Sigmoid colon (tissue), 7 donors: ENCODE measurements around the gene CS. TPM values are rescaled to one million over a fixed set of nuclear protein-coding genes. Genes with fewer than 3 reads are reported as not detected.

Source experiments
- DNase-seq: peaks from one replicate; pipeline ENCODE4 v3.0.0-alpha.2; 2019
- H3K27ac ChIP-seq, 4 donors: fragments of 200-600 bp; sonication (generic); one replicate each; pipeline ENCODE4 v1.5.1; 2016 to 2019; ENCODE audit warnings: mild to moderate bottlenecking in 1 of 4
- H3K27me3 ChIP-seq, 3 donors: fragments of 200-600 bp; sonication (generic); one replicate each; pipeline ENCODE4 v1.5.1; 2019; ENCODE audit warnings: mild to moderate bottlenecking in 1 of 3
- H3K36me3 ChIP-seq, 4 donors: fragments of 200-600 bp; sonication (generic); one replicate each; pipeline ENCODE4 v1.5.1; 2016 to 2019
- H3K4me1 ChIP-seq, 4 donors: fragments of 200-600 bp; sonication (generic); one replicate each; pipeline ENCODE4 v1.5.1; 2017 to 2019
- H3K4me3 ChIP-seq, 4 donors: fragments of 200-600 bp; sonication (generic); one replicate each; pipeline ENCODE4 v1.5.1; 2017 to 2019; ENCODE audit warnings: mild to moderate bottlenecking in 2 of 4, moderate library complexity in 1 of 4
- H3K9me3 ChIP-seq, 4 donors: fragments of 200-600 bp in 3 of 4; sonication (generic) in 3 of 4; one replicate each; pipeline versions ENCODE4 v1.5.1 to v1.6.1; 2013 to 2019
- EP300 ChIP-seq, 4 donors: sonication (generic); formaldehyde crosslinking; IDR thresholded peaks; one replicate each; pipeline ENCODE4 v1.6.1; 2017; ENCODE audit warnings: antibody characterized with exemption in 4 of 4
- POLR2A ChIP-seq, 2 donors: fragments of 450-650 bp; IDR thresholded peaks; one replicate each; pipeline ENCODE4 v1.6.1; 2016; ENCODE audit warnings: antibody characterized with exemption in 2 of 2, mild to moderate bottlenecking in 2 of 2, moderate library complexity in 2 of 2
- POLR2AphosphoS5 ChIP-seq, 4 donors: sonication (generic); formaldehyde crosslinking; IDR thresholded peaks; one replicate each; pipeline ENCODE4 v1.6.1; 2017; ENCODE audit warnings: antibody characterized with exemption in 4 of 4
- WGBS, 2 donors: extraction: QIAGEN DNeasy Blood & Tissue Kit; methylation state at CpG; one replicate each; pipeline ENCODE4 v1.1.7; 2013; 5-methylcytosine and 5-hydroxymethylcytosine counted together
- intact Hi-C: fragments of 100-400 bp; cut with DNase I; formaldehyde crosslinking; loops from one replicate; pipeline ENCODE4 v1.15.1; 2023
- polyA plus RNA-seq, 3 donors: library from polyadenylated mRNA; stranded (reverse); fragments of 200-250 nt; gene quantifications; one replicate each; pipeline ENCODE4 v1.2.3, GENCODE V29; 2013
- total RNA-seq, 4 donors: library from RNA; depleted of rRNA; stranded (reverse); fragments of >200 nt; gene quantifications; one replicate each; pipeline ENCODE4 v1.1.0, GENCODE V29; 2016
- TF ChIP-seq, protein P1 (sequence below), 4 experiments: fragments of 450-650 bp in 3 of 4; fragments of 200-600 bp in 1 of 4; IDR thresholded peaks; one replicate each; pipeline ENCODE4 v1.5.1; 2016 to 2019; ENCODE audit warnings: antibody characterized with exemption in 4 of 4, mild to moderate bottlenecking in 3 of 4, moderate library complexity in 2 of 4
- donor health status: healthy with polysubstance abuse.
- donor health status: Bipolar disorder and iron deficiency.
- donor health status: healthy.

Gene CS
- total and polyA plus RNA-seq, 7 donors, result 75.9 to 151 (median 104) TPM

- peaks cover 0 to 52% (median 50%) of the 10 kb centered on the region in 4 donors for H3K4me1 ChIP-seq
- intact Hi-C loops, result loop anchor here (1.0 to 2.0 kb wide), 4 partner anchors 30 to 105 kb away; partner anchors contain the start of genes MYL6, SMARCC2 and ZC3H10
- 10 to 20% methylated on average over 15 of the region's 15 CpGs for WGBS, 2 donors
Observed at GRCh38 chr12:56223571-56224101, 76.5 kb downstream of the CS start.

GRCh38 chr12:56222531-56222895 lies 77.6 kb downstream of the CS start:
- peak overlapping the region; percentile 71 to 83 (median 81) for H3K4me3 ChIP-seq
- no peak for DNase-seq
- H3K9me3 ChIP-seq, result no peaks in the 10 kb centered on the region
- peaks cover 0 to 62% (median 52%) of the 10 kb centered on the region in 4 donors for H3K4me1 ChIP-seq
- peak overlapping the region; percentile 98 to 99 (median 98) for H3K27ac ChIP-seq
- no peaks in the 10 kb centered on the region for H3K27me3 ChIP-seq
- intact Hi-C loops, result loop anchor here (2.0 kb wide), 1 partner anchor 64 kb away; the partner anchor contains the start of gene MYL6
- peaks cover 0 to 7% (median 0%) of the 10 kb centered on the region in 4 donors for H3K36me3 ChIP-seq
- TF ChIP-seq EP300 (IDR thresholded peaks at IDR 0.05), result no peak
- TF ChIP-seq POLR2A (IDR thresholded peaks at IDR 0.05), result no peak
- TF ChIP-seq, protein P1, sequence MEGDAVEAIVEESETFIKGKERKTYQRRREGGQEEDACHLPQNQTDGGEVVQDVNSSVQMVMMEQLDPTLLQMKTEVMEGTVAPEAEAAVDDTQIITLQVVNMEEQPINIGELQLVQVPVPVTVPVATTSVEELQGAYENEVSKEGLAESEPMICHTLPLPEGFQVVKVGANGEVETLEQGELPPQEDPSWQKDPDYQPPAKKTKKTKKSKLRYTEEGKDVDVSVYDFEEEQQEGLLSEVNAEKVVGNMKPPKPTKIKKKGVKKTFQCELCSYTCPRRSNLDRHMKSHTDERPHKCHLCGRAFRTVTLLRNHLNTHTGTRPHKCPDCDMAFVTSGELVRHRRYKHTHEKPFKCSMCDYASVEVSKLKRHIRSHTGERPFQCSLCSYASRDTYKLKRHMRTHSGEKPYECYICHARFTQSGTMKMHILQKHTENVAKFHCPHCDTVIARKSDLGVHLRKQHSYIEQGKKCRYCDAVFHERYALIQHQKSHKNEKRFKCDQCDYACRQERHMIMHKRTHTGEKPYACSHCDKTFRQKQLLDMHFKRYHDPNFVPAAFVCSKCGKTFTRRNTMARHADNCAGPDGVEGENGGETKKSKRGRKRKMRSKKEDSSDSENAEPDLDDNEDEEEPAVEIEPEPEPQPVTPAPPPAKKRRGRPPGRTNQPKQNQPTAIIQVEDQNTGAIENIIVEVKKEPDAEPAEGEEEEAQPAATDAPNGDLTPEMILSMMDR (IDR thresholded peaks at IDR 0.05), result no peak
- TF ChIP-seq POLR2AphosphoS5 (IDR thresholded peaks at IDR 0.05), result no peak
- WGBS, 2 donors, result 14 to 16% methylated on average over 4 of the region's 4 CpGs

More at GRCh38 chr12:56223571-56224101, 76.5 kb downstream of the CS start:
- DNase-seq, result no peak
- peaks cover 0 to 18% (median 0%) of the 10 kb centered on the region in 4 donors for H3K36me3 ChIP-seq
- H3K27ac ChIP-seq, result peak overlapping the region; percentile 98 to 99 (median 98)
- H3K9me3 ChIP-seq, result no peaks in the 10 kb centered on the region
- TF ChIP-seq POLR2AphosphoS5 (IDR thresholded peaks at IDR 0.05) (no peak), EP300 (IDR thresholded peaks at IDR 0.05) (no peak), POLR2A (IDR thresholded peaks at IDR 0.05) (no peak)
- TF ChIP-seq, protein P1 (IDR thresholded peaks at IDR 0.05), result no peak
- H3K27me3 ChIP-seq, result no peaks in the 10 kb centered on the region
- peak overlapping the region in 3 of 4 donors; percentile 8 to 65 (median 62) for H3K4me3 ChIP-seq

DNA sequence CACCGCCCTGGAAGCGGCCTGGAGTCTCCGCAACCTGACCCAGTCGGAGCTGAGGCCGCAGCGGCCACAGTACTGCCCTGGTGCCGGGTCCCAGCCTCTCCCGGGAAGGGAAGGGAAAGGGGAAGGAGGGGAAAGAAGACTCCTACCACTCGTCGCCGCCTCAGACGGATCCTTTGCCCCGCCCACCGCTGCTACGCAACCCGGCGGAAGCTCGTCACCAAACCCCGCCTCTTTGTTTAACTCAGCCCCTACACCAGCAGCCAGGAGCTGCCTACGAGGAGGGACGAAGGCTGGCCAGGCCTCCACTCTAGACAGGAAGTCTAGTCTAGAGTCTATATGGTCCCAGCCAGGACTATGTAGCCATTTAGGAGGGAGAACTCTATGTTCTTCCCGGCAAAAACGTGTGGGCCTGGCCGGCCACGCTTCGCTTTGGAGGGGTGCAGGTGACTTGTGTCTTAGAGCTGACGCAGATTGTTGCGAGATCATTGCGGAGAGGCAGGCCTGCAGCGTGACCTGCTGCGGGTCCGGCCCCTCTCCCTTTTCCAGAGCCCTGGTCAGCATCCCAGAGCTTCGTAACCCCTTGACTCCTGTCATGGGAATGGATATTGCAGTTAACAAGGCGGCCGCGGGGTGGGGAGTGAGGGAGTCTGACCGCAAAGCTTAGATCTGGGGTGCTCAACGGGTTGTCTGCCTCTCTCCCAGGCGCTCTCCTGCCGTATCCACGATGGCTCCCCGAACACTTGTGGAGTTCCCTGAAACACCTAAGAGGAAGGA lies 78.2 kb downstream of the CS start, which contains the start of gene RNF41:
TSS of gene RNF41 (minus strand) at position 166 of the 774 bp plus-strand sequence. CDS start 7,875 bp downstream, outside the sequence.
- 1 to 2% methylated on average over 42 of the region's 42 CpGs for WGBS, 2 donors
- intact Hi-C loops, result loop anchor here (2.0 kb wide), 2 partner anchors 15 to 63 kb away; partner anchors contain the start of gene MYL6
- TF ChIP-seq, protein P1 (IDR thresholded peaks at IDR 0.05), result no peak
- TF ChIP-seq POLR2A (IDR thresholded peaks at IDR 0.05), result peak; percentile 96 to 98
- peak; percentile 99 to 100 (median 99) for TF ChIP-seq POLR2AphosphoS5 (IDR thresholded peaks at IDR 0.05)
- peak in 2 of 4 donors; percentile 5 to 69 for TF ChIP-seq EP300 (IDR thresholded peaks at IDR 0.05)

More for the DNA sequence above, 78.2 kb downstream of the CS start, which contains the start of gene RNF41:
- peaks cover 0 to 66% (median 52%) of the 10 kb centered on the region in 4 donors for H3K4me1 ChIP-seq
- no peaks in the 10 kb centered on the region for H3K27me3 ChIP-seq
- H3K4me3 ChIP-seq, result peak within 1 kb of the TSS; percentile 71 to 83 (median 81)
- H3K27ac ChIP-seq, result peak within 1 kb of the TSS; percentile 98 to 99 (median 98)
- H3K36me3 ChIP-seq, result peaks cover 0 to 5% (median 0%) of the 10 kb centered on the region in 4 donors
- DNase-seq, result peak; percentile 99
- H3K9me3 ChIP-seq, result no peaks in the 10 kb centered on the region

Other genes with a start within 250 kb of the CS start
- 10 to 100 TPM; 10.2 to 21.4 (median 19.0) TPM for gene ERBB3, start 220.2 kb downstream of the CS start, total RNA-seq
- 10 to 100 TPM; 31.8 to 69.8 (median 37.0) TPM for gene ERBB3, start 220.2 kb downstream of the CS start, polyA plus RNA-seq
- 100 to 1,000 TPM in 3 of 4 donors, 10 to 100 TPM in 1; 52.9 to 157 (median 110) TPM for gene PA2G4, start 195.8 kb downstream of the CS start, total RNA-seq
- gene PA2G4, start 195.8 kb downstream of the CS start, polyA plus RNA-seq, result 100 to 1,000 TPM in 1 of 3 donors, 10 to 100 TPM in 2; 68.4 to 136 (median 73.9) TPM
- gene RPL41, start 183.7 kb downstream of the CS start, total RNA-seq, result 1,000 to 10,000 TPM; 1,926 to 5,407 (median 3,655) TPM
- 1,000 to 10,000 TPM; 6,021 to 9,845 (median 6,338) TPM for gene RPL41, start 183.7 kb downstream of the CS start, polyA plus RNA-seq
- gene ZC3H10, start 182.1 kb downstream of the CS start, total RNA-seq, result 1 to 10 TPM; 3.9 to 6.9 (median 4.8) TPM
- 1 to 10 TPM; 1.2 to 3.8 (median 1.4) TPM for gene ZC3H10, start 182.1 kb downstream of the CS start, polyA plus RNA-seq
- 100 to 1,000 TPM in 1 of 4 donors, 10 to 100 TPM in 3; 67.6 to 102 (median 88.7) TPM for gene ESYT1, start 172.1 kb downstream of the CS start, total RNA-seq
- gene ESYT1, start 172.1 kb downstream of the CS start, polyA plus RNA-seq, result 10 to 100 TPM in 2 of 3 donors, 1 to 10 TPM in 1; 9.0 to 73.9 (median 13.8) TPM
- gene MYL6B, start 147.7 kb downstream of the CS start, total RNA-seq, result 10 to 100 TPM; 37.7 to 90.6 (median 64.1) TPM
- 10 to 100 TPM; 26.4 to 63.7 (median 32.3) TPM for gene MYL6B, start 147.7 kb downstream of the CS start, polyA plus RNA-seq
- gene MYL6, start 142.0 kb downstream of the CS start, total RNA-seq, result 1,000 to 10,000 TPM; 6,491 to 9,553 (median 8,571) TPM
- gene MYL6, start 142.0 kb downstream of the CS start, polyA plus RNA-seq, result 1,000 to 10,000 TPM; 3,150 to 7,537 (median 5,524) TPM
- gene SMARCC2, start 110.8 kb downstream of the CS start, total RNA-seq, result 100 to 1,000 TPM in 1 of 4 donors, 10 to 100 TPM in 3; 55.7 to 135 (median 70.7) TPM
- 10 to 100 TPM; 18.0 to 44.4 (median 18.3) TPM for gene SMARCC2, start 110.8 kb downstream of the CS start, polyA plus RNA-seq
- 100 to 1,000 TPM in 1 of 4 donors, 10 to 100 TPM in 3; 59.9 to 109 (median 78.0) TPM for gene RNF41, start 78.4 kb downstream of the CS start, total RNA-seq
- gene RNF41, start 78.4 kb downstream of the CS start, polyA plus RNA-seq, result 10 to 100 TPM; 18.5 to 27.0 (median 25.2) TPM
- gene NABP2, start 76.0 kb downstream of the CS start, total RNA-seq, result 10 to 100 TPM; 17.2 to 33.5 (median 31.6) TPM
- 10 to 100 TPM; 29.4 to 43.7 (median 32.6) TPM for gene NABP2, start 76.0 kb downstream of the CS start, polyA plus RNA-seq
- not detected for gene SLC39A5, start 70.3 kb downstream of the CS start, total RNA-seq
- gene SLC39A5, start 70.3 kb downstream of the CS start, polyA plus RNA-seq, result 10 to 100 TPM; 30.0 to 74.0 (median 31.2) TPM
- gene ANKRD52, start 41.9 kb downstream of the CS start, total RNA-seq, result 10 to 100 TPM in 2 of 4 donors, 1 to 10 TPM in 2; 8.4 to 19.1 (median 10.5) TPM
- gene ANKRD52, start 41.9 kb downstream of the CS start, polyA plus RNA-seq, result 10 to 100 TPM in 1 of 3 donors, 1 to 10 TPM in 2; 4.2 to 20.1 (median 6.7) TPM
- gene COQ10A, start 33.4 kb downstream of the CS start, total RNA-seq, result 10 to 100 TPM; 11.8 to 25.0 (median 19.9) TPM
- 1 to 10 TPM; 2.4 to 6.2 (median 3.0) TPM for gene COQ10A, start 33.4 kb downstream of the CS start, polyA plus RNA-seq
- gene CNPY2, start 15.7 kb upstream of the CS start, total RNA-seq, result 10 to 100 TPM; 48.7 to 77.1 (median 67.9) TPM
- gene CNPY2, start 15.7 kb upstream of the CS start, polyA plus RNA-seq, result 100 to 1,000 TPM in 1 of 3 donors, 10 to 100 TPM in 2; 28.2 to 103 (median 39.6) TPM
- gene PAN2, start 33.7 kb upstream of the CS start, total RNA-seq, result 10 to 100 TPM; 26.4 to 67.0 (median 36.8) TPM
- gene PAN2, start 33.7 kb upstream of the CS start, polyA plus RNA-seq, result 10 to 100 TPM in 1 of 3 donors, 1 to 10 TPM in 2; 5.4 to 30.0 (median 5.5) TPM
- not detected for gene IL23A, start 38.6 kb upstream of the CS start, total RNA-seq
- 1 to 10 TPM in 1 of 3 donors, not detected in 2; 3.6 TPM for gene IL23A, start 38.6 kb upstream of the CS start, polyA plus RNA-seq
- 100 to 1,000 TPM in 2 of 4 donors, 10 to 100 TPM in 2; 73.6 to 160 (median 94.6) TPM for gene STAT2, start 59.8 kb upstream of the CS start, total RNA-seq
- gene STAT2, start 59.8 kb upstream of the CS start, polyA plus RNA-seq, result 10 to 100 TPM; 15.0 to 71.7 (median 18.6) TPM
- not detected for gene APOF, start 62.5 kb upstream of the CS start, total RNA-seq
- not detected for gene APOF, start 62.5 kb upstream of the CS start, polyA plus RNA-seq
- gene TIMELESS, start 149.1 kb upstream of the CS start, total RNA-seq, result 1 to 10 TPM; 2.0 to 5.2 (median 3.5) TPM
- gene TIMELESS, start 149.1 kb upstream of the CS start, polyA plus RNA-seq, result 10 to 100 TPM in 1 of 3 donors, 1 to 10 TPM in 2; 1.8 to 15.3 (median 3.2) TPM
- gene MIP, start 154.3 kb upstream of the CS start, total RNA-seq, result not detected
- under 1 TPM in 1 of 3 donors, not detected in 2; 0.09 TPM for gene MIP, start 154.3 kb upstream of the CS start, polyA plus RNA-seq
- gene SPRYD4, start 168.2 kb upstream of the CS start, total RNA-seq, result 1 to 10 TPM; 1.7 to 3.1 (median 2.3) TPM
- gene SPRYD4, start 168.2 kb upstream of the CS start, polyA plus RNA-seq, result 1 to 10 TPM; 3.0 to 4.6 (median 3.2) TPM
- gene GLS2, start 187.8 kb upstream of the CS start, total RNA-seq, result 1 to 10 TPM in 2 of 4 donors, under 1 TPM in 2; 0.66 to 3.5 (median 2.0) TPM
- gene GLS2, start 187.8 kb upstream of the CS start, polyA plus RNA-seq, result 1 to 10 TPM in 1 of 3 donors, not detected in 2; 1.2 TPM
- gene RBMS2, start 221.5 kb upstream of the CS start, total RNA-seq, result 10 to 100 TPM; 20.6 to 33.0 (median 23.1) TPM
- gene RBMS2, start 221.5 kb upstream of the CS start, polyA plus RNA-seq, result 10 to 100 TPM in 1 of 3 donors, 1 to 10 TPM in 2; 8.4 to 12.3 (median 9.8) TPM